Measurements from ENCODE around the gene CLIP2.

Gene CLIP2

DNA sequence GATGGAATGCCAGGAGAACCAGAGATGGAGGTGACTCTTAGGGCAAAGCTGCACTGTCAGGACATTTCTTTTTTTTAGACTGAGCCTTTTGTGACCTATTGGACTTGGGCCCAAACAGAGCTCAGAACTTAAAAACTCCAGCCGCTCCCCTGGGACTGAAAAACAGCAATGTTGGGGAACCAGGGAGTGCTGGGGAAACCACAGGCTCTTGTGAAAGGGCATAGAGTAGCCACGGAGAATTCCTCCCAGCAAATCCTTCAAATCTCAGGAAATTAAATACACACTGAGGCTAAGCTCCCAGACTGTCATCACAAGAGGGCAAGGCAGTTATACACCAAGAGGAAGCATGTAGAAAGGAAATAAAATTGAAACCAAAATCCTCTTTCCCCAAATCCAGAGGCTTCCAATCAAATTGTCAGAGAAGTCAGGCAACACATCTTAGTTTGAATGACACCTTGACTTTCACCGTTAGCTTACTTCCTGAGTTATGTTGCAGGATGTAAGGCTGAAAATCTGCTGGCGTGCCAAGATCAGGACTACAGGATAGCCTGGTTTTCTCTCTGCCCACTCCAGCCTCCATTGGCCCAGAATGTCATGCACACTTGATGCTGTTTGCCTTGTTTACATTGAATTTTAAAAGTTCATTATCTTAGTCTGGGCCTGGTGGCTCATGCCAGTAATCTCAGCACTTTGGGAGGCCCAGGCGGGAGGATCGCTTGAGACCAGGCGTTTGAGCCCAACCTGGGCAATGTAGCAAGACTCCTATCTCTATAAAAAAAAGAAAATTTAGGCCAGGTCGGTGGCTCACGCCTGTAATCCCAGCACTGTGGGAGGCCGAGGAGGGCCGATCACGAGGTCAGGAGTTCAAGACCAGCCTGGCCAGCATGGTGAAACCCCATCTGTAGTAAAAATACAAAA lies 32.5 kb upstream of the CLIP2 start:
- Histone ChIP-seq H3K9ac (ENCODE audit: low read length) (no peak overlapping the region), H3K27me3 (ENCODE audit: control insufficient read depth, insufficient read depth, low read length) (no peaks in the 10 kb centered on the region), H3K27ac (ENCODE audit: low read depth, low read length) (no peak overlapping the region), H3K4me1 (ENCODE audit: control insufficient read depth, insufficient read depth, low read length) (no peaks in the 10 kb centered on the region), H3K36me3 (ENCODE audit: control insufficient read depth, insufficient read depth, low read length) (no peaks in the 10 kb centered on the region), H3K4me3 (ENCODE audit: low read length) (no peak overlapping the region)

DNA sequence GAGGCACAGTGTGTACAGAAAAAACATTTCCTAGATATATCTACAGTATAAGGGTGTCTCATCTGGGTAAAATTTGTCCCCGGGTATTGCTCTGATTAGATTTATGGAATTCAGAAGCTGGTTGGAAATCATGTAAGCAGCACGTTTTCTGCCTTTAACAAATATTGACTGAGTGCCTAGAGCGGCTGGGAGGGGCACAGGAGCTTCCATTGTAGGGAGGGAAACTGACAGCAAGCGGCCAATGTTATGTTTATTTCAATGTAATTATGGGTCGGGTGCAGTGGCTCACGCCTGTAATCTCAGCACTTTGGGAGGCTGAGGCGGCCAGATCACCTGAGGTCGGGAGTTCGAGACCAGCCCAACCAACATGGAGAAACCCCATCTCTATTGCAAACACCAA lies 30.6 kb upstream of the CLIP2 start:
- Histone ChIP-seq H3K36me3 (ENCODE audit: control insufficient read depth, insufficient read depth, low read length) (no peaks in the 10 kb centered on the region), H3K4me3 (ENCODE audit: low read length) (no peak overlapping the region), H3K27me3 (ENCODE audit: control insufficient read depth, insufficient read depth, low read length) (no peaks in the 10 kb centered on the region), H3K9ac (ENCODE audit: low read length) (no peak overlapping the region), H3K27ac (ENCODE audit: low read depth, low read length) (no peak overlapping the region), H3K4me1 (ENCODE audit: control insufficient read depth, insufficient read depth, low read length) (no peaks in the 10 kb centered on the region)

DNA sequence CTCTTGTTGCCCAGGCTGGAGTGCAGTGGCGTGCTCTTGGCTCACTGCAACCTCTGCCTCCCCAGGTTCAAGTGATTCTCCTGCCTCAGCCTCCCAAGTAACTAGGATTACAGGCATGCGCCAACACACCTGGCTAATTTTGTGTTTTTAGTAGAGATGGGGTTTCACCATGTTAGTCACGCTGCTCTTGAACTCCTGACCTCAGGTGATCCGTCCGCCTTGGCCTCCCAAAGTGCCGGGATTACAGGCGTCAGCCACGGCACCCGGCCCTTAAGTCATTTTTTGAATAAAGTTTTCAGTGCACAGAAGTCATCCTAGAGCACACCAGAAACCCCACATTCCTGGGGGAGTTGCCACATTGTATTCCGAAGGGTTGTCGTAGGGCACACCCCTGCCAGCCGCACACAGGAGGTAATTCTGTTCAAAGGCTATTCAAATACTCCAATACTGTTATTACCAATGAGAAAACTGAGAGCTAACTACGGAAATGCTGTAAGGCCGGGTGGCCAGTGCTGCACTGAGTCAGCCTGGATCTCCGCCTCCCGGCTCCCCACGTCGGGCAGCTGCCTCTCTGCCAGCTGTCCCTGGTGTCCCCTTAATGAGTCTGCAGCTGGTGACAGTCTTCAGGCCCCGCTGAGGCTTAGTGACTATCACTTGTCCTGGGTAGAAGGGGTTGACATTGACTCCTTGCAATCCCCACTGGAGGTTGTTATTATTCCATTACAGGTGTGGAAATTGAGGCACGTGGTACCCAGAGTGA lies 26.4 kb upstream of the CLIP2 start:
- H3K27ac ChIP-seq (ENCODE audit: low read depth, low read length) = no peak overlapping the region
- H3K27me3 ChIP-seq (ENCODE audit: control insufficient read depth, insufficient read depth, low read length) = no peaks in the 10 kb centered on the region
- H3K36me3 ChIP-seq (ENCODE audit: control insufficient read depth, insufficient read depth, low read length) = no peaks in the 10 kb centered on the region
- H3K4me1 ChIP-seq (ENCODE audit: control insufficient read depth, insufficient read depth, low read length) = no peaks in the 10 kb centered on the region
- no peak overlapping the region for H3K9ac ChIP-seq (ENCODE audit: low read length)
- no peak overlapping the region for H3K4me3 ChIP-seq (ENCODE audit: low read length)

DNA sequence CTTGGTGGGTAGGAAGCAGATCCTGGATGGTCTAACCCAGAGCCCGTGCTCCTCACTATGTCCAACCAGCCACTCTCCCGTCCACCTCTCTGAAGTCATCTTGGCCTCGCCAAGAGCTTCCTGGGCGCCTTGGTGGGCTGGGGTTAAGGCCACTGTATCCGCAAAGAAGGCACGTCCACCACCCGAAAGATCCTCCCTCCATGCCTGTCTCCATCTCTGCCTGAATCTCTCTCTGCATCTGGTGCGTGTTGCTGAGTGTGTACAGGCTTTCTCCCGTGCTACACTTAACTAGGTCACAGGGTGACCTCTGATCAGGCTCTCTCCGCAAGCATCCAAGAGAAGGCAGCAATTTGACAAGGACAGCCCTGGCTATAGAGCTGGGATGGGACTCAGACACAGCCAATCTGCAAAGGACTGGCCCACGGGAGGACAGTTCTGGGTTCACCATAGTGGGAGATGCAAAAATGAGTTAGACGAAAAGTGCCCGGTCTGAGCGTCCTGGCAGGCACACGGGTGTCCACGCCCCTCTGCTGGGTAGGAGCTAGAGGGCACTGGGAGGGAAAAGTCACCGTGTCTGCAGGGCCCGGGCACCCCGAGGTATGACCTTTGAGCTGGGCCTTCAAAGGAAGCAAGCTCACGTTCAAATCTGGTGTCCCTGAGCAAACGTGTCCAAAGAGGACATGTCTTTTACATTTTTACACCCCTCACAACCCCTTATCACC lies 25.6 kb upstream of the CLIP2 start:
- Histone ChIP-seq H3K4me3 (ENCODE audit: low read length) (no peak overlapping the region), H3K27me3 (ENCODE audit: control insufficient read depth, insufficient read depth, low read length) (no peaks in the 10 kb centered on the region), H3K36me3 (ENCODE audit: control insufficient read depth, insufficient read depth, low read length) (no peaks in the 10 kb centered on the region), H3K27ac (ENCODE audit: low read depth, low read length) (no peak overlapping the region), H3K4me1 (ENCODE audit: control insufficient read depth, insufficient read depth, low read length) (no peaks in the 10 kb centered on the region), H3K9ac (ENCODE audit: low read length) (no peak overlapping the region)

DNA sequence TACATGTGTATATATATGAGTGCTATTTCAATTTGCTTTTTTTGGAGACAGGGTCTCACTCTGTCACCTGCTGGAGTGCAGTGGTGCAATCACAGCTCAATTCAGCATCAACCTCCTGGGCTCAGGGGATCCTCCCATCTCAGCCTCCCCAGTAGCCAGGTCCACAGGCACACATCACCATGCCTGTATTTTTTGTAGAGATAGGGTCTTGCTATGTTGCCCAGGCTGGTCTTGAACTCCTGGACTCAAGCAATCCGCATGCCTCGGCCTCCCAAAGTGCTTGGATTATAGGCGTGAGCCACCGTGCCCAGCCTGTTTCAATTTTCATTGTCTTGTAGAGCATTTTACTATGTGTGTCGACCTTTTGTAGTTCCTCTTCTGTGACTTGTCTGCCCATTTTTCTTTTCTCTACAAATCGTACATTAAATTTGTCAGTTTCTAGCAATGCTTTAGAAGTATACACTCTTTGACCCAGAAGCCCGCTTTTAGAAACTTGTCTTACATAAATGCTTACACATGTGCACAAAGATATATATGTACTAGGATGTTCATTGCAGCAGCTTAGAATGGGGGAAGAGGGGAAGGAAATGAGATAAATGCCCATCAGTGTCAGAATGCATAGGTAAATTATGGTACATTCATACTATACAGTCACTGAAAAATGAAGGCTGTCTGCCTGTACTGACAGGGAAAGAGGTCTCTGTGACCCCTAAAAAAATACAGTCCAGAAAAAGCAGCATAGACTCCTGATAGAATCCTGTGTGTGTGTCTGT lies 22.8 kb upstream of the CLIP2 start:
- Histone ChIP-seq H3K27ac (ENCODE audit: low read depth, low read length) (no peak overlapping the region), H3K27me3 (ENCODE audit: control insufficient read depth, insufficient read depth, low read length) (no peaks in the 10 kb centered on the region), H3K36me3 (ENCODE audit: control insufficient read depth, insufficient read depth, low read length) (no peaks in the 10 kb centered on the region), H3K9ac (ENCODE audit: low read length) (no peak overlapping the region), H3K4me3 (ENCODE audit: low read length) (no peak overlapping the region), H3K4me1 (ENCODE audit: control insufficient read depth, insufficient read depth, low read length) (no peaks in the 10 kb centered on the region)

DNA sequence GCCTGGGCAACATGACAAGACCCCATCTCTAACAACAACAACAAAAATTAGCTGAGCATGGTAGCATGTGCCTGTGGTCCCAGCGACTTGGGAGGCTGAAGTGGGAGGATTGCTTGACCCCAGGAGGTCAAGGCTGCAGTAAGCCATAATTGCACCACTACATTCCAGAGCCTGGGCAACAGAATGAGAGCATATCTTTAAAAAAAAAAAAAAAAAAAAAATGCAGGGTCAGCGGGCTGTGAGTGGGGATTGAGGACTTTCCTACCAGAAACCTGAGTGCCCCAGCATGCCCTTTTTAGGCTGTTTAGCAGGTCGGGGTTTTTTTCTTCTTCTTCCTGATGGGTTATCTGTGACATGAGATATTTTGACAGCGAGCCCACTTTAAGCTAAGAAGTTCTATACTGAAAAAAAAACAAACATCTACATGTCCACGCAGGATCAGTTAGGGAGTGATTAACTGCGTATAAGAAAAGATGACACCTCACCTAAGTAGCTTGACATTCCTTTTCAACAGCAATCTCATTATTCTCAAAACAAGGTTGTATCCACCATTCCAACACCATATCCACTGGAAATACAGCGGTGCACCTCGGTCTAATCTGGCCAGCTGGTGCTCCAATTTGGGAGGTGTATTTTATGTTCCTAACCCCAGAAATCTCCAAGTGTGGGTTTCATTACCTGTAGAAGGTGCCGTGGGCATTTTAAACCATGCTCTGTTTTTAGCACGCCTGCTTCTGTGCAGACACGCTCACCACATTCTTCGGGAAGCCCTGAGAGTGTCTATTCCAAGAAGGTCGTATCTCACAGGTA lies 21.2 kb upstream of the CLIP2 start:
- no peak overlapping the region for H3K4me3 ChIP-seq (ENCODE audit: low read length)
- no peaks in the 10 kb centered on the region for H3K36me3 ChIP-seq (ENCODE audit: control insufficient read depth, insufficient read depth, low read length)
- H3K27me3 ChIP-seq (ENCODE audit: control insufficient read depth, insufficient read depth, low read length) = no peaks in the 10 kb centered on the region
- H3K27ac ChIP-seq (ENCODE audit: low read depth, low read length) = no peak overlapping the region
- H3K4me1 ChIP-seq (ENCODE audit: control insufficient read depth, insufficient read depth, low read length) = no peaks in the 10 kb centered on the region
- no peak overlapping the region for H3K9ac ChIP-seq (ENCODE audit: low read length)

DNA sequence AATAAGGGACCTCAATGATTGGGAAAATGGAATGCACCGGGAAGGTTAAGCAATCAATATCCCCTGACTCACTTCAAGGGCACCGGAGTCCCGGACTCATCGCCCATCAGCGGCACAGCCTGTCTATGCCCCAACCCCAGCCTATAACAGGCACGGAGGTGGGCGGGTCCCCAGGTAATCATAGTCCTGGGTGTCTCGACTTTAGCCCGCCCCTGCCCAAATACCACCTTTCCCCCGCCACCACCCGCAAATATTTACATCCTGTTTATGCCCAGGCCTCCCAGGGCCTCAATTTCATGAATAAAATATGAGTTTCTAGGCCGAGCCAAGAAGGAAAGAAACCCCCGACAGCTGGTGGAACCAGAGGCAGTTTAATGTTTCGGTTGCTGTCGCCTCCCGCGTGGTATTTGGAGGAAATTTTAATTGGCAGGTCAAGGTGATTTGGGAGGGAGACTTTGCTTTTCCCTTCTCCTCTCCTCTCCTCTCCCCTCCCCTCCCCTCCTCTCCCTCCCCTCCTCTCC lies 19.4 kb upstream of the CLIP2 start:
- Histone ChIP-seq H3K36me3 (ENCODE audit: control insufficient read depth, insufficient read depth, low read length) (no peaks in the 10 kb centered on the region), H3K4me3 (ENCODE audit: low read length) (peak overlapping the region; percentile 64), H3K4me1 (ENCODE audit: control insufficient read depth, insufficient read depth, low read length) (no peaks in the 10 kb centered on the region), H3K27me3 (ENCODE audit: control insufficient read depth, insufficient read depth, low read length) (no peaks in the 10 kb centered on the region), H3K27ac (ENCODE audit: low read depth, low read length) (no peak overlapping the region), H3K9ac (ENCODE audit: low read length) (no peak overlapping the region)

DNA sequence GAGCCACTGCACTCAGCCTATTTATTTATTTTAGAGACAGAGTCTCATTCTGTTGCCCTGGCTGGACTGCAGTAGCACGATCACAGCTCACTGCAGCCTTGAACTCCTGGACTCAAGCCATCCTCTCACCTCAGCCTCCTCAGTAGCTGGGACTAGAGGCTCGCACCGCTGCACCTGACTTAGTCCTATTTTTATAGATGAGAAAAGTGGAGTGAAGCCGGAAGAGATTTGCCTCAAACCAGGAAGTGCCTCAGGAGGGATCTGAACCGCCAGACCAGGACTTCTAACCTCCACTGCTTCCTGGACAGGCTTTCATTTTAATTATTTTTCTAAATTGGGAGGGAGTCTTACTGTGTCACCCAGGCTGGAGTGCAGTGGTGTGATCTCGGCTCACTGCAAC lies 17.5 kb upstream of the CLIP2 start:
- peak overlapping the region; percentile 29 for H3K27ac ChIP-seq (ENCODE audit: low read depth, low read length)
- no peaks in the 10 kb centered on the region for H3K4me1 ChIP-seq (ENCODE audit: control insufficient read depth, insufficient read depth, low read length)
- no peak overlapping the region for H3K9ac ChIP-seq (ENCODE audit: low read length)
- H3K36me3 ChIP-seq (ENCODE audit: control insufficient read depth, insufficient read depth, low read length) = no peaks in the 10 kb centered on the region
- no peaks in the 10 kb centered on the region for H3K27me3 ChIP-seq (ENCODE audit: control insufficient read depth, insufficient read depth, low read length)
- no peak overlapping the region for H3K4me3 ChIP-seq (ENCODE audit: low read length)

DNA sequence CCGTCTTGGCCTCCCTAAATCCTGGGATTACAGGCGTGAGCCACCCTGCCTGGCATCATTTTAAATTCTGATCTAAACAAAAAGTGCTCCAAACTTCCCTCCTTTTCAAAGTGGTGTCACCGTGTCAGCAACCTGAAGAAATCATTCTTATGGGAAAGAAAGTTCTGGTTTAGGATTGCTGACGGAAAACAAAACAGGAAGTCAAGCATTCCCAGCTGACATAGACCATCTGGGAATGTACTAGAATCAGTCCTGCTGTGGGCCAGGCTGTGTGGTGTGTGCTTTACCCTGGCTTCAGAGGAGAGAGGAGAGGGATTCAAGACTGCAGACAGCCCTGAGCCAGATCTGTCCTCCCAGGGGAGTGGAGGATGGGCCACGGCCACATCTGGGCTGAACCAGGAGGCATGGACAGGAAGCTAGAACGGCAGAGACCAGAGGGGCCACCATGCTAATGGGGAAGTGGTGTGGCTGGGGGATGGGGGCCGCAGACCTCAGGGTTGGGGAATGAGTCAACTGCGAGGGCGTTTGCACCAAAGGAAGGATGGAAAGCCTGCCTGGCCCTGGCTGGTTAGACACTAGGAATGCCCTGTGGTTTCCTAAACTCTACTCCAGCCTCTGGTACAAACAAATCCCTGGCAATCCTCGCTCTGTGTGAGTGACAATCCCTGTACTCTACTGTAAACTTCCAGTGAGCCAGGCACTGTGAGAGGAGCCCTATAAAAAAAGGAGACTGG lies 16.7 kb upstream of the CLIP2 start:
- no peak overlapping the region for H3K4me3 ChIP-seq (ENCODE audit: low read length)
- no peaks in the 10 kb centered on the region for H3K36me3 ChIP-seq (ENCODE audit: control insufficient read depth, insufficient read depth, low read length)
- H3K4me1 ChIP-seq (ENCODE audit: control insufficient read depth, insufficient read depth, low read length) = no peaks in the 10 kb centered on the region
- H3K27me3 ChIP-seq (ENCODE audit: control insufficient read depth, insufficient read depth, low read length) = no peaks in the 10 kb centered on the region
- peak overlapping the region; percentile 29 for H3K27ac ChIP-seq (ENCODE audit: low read depth, low read length)
- no peak overlapping the region for H3K9ac ChIP-seq (ENCODE audit: low read length)

DNA sequence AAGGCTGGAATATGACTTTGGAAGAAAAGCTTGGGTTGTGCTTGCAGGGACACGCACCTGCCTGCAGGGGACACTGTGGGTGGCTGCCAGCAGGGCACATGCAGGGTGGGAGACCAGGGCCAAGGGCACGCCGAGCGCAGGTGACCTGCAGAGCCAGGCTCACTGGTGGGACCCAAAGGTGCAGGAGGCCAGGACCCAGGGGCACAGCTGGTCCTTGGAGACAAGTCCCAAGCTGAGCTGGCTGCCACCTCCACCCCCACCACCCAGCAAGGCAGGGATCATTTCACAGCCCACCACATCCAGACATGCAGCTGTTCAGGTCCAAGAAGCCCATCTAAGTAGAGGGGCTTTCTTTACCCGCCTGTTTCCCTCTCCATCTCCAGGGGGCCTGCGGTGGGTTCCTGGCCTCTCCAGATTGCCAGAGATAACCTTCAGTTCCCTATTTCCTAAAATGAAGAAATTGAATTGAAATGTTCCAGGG lies 13.8 kb upstream of the CLIP2 start:
- Histone ChIP-seq H3K36me3 (ENCODE audit: control insufficient read depth, insufficient read depth, low read length) (no peaks in the 10 kb centered on the region), H3K9ac (ENCODE audit: low read length) (no peak overlapping the region), H3K4me3 (ENCODE audit: low read length) (no peak overlapping the region), H3K4me1 (ENCODE audit: control insufficient read depth, insufficient read depth, low read length) (peaks cover 6% of the 10 kb centered on the region), H3K27ac (ENCODE audit: low read depth, low read length) (no peak overlapping the region), H3K27me3 (ENCODE audit: control insufficient read depth, insufficient read depth, low read length) (no peaks in the 10 kb centered on the region)

DNA sequence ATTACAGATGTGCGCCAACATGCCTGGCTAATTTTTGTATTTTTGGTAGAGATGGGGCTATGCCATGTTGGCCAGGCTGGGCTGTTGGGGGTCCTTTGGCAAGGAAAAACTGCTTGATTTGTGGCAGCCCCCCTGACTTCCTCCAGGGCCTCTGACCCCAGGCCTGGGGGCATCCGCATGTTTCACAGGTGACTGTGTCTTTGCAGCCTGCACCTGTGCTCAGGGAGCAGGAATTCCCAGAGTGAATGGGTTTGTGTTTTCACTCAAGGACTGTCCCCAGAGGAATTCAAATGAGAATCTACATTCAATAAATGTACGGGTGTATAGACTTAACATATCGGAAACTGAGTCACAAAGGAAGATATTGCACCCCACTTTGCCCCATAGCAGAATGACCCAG lies 11.6 kb upstream of the CLIP2 start:
- H3K4me3 ChIP-seq (ENCODE audit: low read length) = no peak overlapping the region
- no peaks in the 10 kb centered on the region for H3K36me3 ChIP-seq (ENCODE audit: control insufficient read depth, insufficient read depth, low read length)
- no peak overlapping the region for H3K9ac ChIP-seq (ENCODE audit: low read length)
- no peak overlapping the region for H3K27ac ChIP-seq (ENCODE audit: low read depth, low read length)
- peaks cover 6% of the 10 kb centered on the region for H3K4me1 ChIP-seq (ENCODE audit: control insufficient read depth, insufficient read depth, low read length)
- H3K27me3 ChIP-seq (ENCODE audit: control insufficient read depth, insufficient read depth, low read length) = no peaks in the 10 kb centered on the region

All from rectal smooth muscle tissue (tissue), 1 donor.